Tibial nerve (tissue), 3 donors: Measurements from ENCODE around the gene METTL24.

Experiments used
- POLR2A ChIP-seq, 2 donors: fragments of 450-650 bp; IDR thresholded peaks; one replicate each; pipeline ENCODE4 v1.6.1; 2017; ENCODE audit warnings: antibody characterized with exemption in 2 of 2, mild to moderate bottlenecking in 2 of 2, moderate library complexity in 2 of 2
- TF ChIP-seq, protein P1 (sequence below), 5 experiments: fragments of 200-600 bp in 3 of 5; fragments of 450-650 bp in 2 of 5; sonication (generic) in 3 of 5; IDR thresholded peaks; one replicate each; pipeline ENCODE4 v1.5.1; 2016 to 2019; ENCODE audit warnings: antibody characterized with exemption in 5 of 5, mild to moderate bottlenecking in 3 of 5, moderate library complexity in 2 of 5

DNA sequence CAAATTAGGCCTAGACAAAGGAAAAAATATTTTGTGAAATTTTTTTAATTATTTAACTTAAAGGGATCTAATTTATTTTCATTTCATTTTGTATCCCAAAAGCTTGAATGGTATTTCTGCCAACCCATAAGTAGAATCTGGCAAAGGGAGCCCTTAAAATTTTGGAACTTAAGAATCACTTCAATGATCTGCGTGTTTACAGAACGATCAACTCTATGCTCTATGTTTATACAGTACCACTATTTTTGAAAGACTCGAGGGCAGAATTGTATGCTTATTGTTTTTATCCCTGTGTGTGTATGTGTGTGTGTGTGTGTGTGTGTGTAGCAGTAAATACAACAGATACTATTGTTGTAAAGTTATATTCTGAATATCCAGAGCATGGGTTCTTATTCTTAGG, 39.2 kb downstream of the METTL24 start:
- no peak for TF ChIP-seq POLR2A (IDR thresholded peaks at IDR 0.05)
- TF ChIP-seq, protein P1, sequence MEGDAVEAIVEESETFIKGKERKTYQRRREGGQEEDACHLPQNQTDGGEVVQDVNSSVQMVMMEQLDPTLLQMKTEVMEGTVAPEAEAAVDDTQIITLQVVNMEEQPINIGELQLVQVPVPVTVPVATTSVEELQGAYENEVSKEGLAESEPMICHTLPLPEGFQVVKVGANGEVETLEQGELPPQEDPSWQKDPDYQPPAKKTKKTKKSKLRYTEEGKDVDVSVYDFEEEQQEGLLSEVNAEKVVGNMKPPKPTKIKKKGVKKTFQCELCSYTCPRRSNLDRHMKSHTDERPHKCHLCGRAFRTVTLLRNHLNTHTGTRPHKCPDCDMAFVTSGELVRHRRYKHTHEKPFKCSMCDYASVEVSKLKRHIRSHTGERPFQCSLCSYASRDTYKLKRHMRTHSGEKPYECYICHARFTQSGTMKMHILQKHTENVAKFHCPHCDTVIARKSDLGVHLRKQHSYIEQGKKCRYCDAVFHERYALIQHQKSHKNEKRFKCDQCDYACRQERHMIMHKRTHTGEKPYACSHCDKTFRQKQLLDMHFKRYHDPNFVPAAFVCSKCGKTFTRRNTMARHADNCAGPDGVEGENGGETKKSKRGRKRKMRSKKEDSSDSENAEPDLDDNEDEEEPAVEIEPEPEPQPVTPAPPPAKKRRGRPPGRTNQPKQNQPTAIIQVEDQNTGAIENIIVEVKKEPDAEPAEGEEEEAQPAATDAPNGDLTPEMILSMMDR (IDR thresholded peaks at IDR 0.05) = no peak
